Islet of Langerhans (tissue), 1 donor: ENCODE data around the gene LSP1.

Experiments
- FAIRE-seq: peaks from one replicate; lab custom pipeline; 2011; peaks lifted over from hg19 to GRCh38; lab: Jason Lieb, UNC

The LSP1 gene

GRCh38 chr11:1848640-1849430, 4.0 kb upstream of the LSP1 start:
- no peak for FAIRE-seq

DNA sequence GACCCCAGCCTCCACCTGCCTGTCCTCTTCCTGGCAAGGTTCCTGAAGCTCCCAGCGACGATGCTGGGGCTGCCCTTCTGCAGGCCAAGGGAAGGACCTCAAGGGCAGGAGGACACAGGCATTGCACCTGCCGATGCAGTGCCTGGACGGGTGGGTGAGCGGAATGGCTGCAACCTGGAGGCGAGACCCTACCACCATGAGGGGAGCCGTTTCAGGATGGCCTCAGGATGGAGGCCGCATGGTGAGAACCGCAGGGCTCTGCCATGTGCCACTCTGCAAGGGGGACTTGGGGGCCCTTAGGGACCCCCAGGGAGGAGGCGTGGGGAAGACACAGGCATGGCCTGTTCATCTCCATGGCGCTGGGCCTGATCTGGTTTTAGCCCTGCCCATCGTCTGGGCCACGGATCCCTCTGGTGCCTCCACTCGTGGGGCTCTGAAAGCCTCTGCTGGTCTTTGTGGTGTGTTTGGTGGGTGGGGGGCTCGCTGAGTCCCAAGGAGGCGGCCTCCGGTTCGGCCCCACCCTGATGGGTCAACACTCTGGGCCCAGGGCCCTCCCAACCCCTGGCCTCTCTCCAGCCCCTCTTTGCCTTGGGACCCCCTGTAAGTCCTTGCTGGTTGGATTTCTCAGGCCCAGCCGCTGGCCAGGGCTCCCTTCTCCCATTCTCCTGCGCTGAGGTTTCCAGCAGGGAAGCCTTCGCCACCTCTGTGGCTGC, 1.3 kb upstream of the LSP1 start:
- no peak for FAIRE-seq

- no peak for FAIRE-seq
Observed at GRCh38 chr11:1852271-1852876, 510 bp upstream of the LSP1 start.

DNA sequence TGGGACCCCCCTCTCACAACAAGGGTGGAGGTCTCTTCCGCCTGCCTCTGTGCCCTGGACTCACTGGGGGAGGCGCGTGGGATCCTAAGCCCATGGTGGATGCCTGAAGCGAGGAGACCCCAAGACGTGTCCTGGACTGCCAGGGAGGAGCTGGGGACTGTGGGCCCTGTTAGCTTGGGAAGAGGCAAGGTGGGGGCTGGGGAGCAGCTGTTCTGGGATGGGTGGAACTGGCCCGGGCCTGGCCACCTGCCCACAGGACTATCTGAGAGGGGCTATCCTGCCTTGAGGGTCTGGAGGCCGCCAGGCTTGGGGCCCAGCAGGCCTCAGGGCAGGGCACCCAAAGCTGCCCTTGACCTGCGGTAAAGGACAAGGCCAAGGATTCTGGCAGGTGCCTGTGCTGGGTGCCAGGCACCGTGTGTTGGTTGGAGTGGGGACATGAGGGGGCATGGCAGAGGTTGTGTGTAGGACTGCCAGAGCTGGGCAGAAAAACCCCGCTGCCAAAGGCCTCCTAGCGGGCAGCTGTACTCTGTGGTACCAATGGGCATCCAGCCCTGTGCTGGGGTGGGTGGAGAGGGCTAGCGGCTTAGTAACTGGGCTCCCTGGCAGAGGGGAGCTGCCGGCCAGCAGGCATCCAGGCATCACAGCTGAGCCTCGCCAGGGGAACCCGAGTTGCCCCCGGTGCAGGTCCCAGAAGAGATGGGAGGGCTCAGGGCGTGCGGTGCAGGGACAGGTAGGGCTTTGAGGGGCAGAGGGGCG, 670 bp downstream of the LSP1 start:
- no peak for FAIRE-seq

- no peak for FAIRE-seq
Observed at GRCh38 chr11:1854132-1854948, 1.5 kb downstream of the LSP1 start.

DNA sequence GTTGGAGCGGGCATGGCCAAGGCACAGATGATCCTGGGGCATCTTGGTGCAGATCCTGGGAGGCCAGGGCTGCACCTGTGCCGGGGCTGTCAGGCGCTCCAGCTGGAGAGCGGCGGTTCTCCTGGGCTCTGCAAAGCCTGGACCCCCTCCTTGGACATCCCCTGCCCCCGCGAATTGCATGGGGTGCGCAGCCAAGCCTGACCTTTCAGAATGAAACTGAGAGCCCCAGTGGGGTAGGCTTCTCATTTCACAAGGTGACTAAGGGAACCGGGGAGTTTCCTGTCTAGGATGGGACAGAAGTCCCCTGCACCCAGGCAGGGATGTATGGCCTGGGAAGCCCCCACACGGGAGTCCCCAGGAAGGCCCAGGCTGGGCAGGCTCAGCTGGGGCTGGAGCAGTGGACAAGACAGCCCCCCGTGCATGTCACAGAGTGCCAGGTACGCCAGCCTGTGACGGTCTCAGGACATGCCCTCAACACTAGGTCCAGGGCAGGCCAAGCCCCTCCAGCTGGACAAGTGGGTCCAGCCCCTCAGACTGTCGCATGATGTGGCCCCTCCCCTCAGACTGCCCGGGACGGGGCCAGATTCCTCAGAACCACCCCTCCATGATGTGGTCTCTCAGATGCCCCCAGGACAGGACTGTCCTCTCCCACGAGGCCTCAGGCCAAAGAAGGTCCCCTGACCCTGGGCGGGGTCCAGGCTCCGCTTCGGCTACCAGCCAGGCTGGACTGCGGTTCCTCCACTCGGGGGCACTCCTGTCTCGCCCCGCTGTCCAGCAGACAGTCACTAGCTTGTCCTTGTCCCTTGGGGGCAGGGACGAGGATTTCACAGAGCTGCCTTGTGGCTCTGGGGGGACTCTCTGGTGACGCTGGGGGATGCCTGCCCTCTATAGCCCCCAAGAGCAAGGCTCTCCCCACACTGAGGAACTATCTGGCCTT, 2.3 kb downstream of the LSP1 start:
- FAIRE-seq = no peak

GRCh38 chr11:1855886-1856265, 3.0 kb downstream of the LSP1 start:
- no peak for FAIRE-seq

DNA sequence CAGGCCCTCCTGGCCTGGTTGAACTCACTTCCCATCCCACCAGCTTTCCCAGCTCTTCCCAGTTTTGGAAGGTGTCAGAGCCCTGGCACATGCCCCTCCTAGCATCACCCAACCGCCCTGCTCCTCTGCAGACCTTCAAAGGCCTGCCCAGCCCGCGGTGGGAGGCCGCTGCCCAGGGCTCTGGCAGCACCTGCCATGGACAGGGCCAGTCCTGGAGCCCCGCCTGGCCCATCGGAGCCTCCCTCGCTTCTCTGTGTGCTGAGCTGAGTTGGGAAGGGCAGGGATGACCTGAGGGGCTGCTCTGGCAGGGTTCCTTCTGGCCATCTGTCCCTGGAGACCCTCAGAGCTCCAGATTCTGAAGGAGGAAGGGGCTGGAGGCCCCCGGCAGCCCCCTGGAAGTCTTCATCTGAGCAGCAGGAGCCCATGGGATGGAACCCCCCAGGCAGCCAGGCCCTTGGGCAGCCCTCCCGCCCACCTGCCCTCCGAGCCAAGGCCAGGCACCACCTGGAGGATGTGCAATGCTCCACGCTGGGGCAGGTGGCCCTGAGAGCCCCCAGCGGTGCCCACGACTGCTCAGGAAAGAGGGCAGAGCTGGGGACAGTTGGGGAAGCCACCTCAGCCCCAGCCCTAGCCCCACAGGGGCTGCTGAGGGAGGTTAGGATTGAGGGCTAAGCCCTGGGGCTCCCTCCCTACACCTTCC, 3.6 kb downstream of the LSP1 start:
- FAIRE-seq = no peak

- no peak for FAIRE-seq
Observed at GRCh38 chr11:1857064-1857463, 4.2 kb downstream of the LSP1 start.

DNA sequence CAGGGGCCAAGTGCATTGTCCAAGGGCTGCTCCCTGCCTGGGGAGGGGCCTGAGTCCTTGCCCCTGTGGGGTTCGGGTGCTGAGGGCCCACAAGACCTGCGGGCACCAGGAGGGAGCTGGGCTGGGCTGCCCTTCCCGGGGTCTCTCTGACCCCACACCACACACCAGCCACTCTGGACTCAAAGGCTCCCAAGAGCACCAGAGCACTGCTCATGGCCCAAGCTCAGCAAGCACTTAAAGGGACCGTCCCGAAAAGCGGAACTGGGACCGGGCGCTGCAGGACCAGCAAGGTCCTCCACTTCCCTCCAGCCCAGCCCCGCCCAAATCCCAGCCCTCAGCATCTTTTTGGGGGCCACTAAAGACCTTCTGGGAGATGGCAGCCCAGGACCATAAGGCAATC, 5.3 kb downstream of the LSP1 start:
- no peak for FAIRE-seq

GRCh38 chr11:1858576-1858975, 5.7 kb downstream of the LSP1 start:
- FAIRE-seq = no peak

- FAIRE-seq = no peak
Observed at GRCh38 chr11:1859004-1859403, 6.1 kb downstream of the LSP1 start.

DNA sequence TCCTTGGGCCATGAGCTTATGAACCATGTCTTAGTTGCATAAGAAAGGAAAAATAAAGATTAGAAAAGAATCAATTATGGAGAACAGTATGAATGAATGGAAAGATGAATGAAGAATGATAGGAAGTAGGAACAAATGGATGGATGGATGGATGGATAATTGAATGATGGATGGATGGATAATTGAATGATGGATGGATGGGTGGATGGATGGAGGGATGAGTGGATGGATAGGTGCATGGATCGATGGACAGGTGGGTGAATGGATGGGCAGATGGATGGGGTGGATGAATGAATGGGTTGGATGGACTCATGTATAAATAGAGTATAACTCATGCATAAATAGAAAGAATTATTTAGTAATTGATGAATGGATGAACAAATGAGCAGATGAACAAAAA, 7.2 kb downstream of the LSP1 start:
- no peak for FAIRE-seq

DNA sequence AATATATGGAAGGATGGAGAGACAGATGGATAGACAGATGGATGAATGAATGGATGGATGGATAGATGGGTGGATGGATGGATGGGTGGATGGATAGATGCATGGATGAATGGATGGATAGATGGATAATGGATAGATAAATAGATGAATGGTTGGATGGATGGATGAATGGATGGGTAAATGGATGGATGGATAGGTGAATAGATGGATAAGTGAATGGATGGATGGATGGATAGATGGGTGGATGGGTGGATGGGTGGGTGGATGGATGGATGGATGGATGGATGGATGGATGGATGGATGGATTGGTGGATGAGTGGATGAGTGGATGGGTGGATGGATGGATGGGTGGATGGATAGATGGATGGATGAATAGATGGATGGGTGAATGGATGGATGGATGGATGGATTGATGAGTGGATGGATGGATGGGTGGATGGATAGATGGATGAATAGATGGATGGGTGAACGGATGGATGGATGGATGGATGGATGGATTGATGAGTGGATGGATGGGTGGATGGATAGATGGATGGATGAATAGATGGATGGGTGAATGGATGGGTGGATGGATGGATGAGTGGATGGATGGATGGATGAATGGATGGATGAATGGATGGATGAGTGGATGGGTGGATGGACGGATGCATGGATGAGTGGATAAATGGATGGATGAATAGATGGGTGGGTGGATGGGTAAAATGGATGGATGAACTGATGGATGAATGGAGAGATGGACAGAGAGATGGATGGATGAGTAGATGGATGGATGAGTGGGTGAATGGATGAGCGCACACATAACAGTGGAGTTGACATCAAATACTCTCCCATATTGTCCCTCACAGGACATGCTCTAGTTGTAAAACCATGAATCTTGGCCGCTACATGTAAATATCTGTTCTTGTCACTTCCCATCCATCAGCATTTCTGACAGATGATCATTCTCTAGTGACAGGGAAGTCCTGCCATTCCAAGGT, 8.8 kb downstream of the LSP1 start:
- FAIRE-seq = no peak

DNA sequence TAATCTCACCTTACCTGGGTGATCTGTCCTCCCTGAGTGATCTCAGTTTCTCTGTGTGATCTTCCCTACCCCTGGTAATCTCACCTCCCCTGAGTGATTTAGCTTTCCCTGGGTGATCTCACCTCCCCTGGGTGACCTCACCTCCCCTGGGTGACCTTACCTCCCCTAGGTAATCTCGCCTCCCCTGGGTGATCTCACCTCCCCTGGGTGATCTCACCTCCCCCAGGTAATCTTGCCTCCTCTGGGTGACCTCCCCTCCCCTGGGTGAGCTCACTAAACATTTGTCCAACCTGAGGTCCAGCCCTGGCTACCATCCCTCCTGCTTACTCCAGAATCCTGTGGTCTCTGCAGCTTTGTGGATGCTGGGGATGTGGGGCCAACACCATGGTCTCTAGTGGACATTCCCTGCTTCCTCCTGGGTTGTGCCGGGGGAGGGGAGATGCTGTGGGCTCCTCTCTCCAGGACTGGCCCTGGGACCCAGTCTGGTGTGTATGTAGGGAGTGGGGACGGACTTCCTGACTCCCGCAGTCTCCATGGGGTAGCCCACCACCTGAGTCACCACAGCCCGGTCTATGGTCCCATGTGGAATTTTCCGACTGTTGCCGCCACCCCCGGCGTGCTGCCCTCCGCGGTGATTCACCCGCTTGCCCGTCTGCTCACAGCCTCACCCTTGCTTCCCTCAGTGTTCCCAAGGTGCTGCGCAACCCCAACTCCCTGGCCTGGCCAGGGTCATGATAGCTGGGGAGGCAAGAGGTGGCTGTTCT, 9.9 kb downstream of the LSP1 start:
- no peak for FAIRE-seq

DNA sequence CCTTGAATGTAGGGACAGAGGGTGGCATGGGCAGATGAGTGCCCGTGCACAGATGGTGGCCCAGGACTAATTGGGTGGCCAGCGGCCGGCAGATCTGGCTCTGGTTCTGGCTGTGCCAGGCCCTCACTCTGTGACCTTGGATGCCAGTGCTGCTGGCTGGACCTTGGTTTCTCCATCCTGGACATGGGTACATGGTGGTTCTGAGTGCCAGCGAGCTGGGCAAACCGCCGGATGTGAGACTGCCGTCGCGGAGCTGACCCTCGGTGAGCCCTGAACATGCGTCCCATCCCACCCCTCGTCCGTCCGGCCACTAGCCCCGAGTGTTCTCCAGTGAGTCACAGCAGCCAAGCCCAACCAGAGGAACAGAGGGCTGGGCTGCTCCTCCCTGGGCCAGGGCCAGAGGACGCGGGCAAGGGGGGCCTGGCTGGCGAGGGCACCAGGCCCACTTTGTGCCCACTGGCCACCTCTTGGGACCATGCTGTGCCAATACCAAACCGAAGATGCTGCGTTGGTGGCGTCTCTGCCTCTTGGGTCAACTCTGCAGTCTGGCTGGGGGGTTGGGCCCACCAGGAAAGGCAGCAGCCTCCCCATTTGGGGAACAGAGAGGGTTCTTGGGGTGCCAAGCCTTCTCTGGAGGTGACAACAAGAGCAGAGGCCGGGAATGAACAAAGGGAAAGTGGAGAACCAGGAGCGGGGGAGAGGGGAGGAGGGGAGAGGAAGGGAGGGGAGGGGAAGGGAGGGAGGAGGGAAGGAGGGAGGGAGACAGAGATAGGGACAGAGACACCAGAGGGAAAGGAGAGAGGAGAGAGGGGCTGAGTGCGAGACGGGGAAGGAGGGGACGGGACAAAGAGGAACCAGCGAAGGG, 10.7 kb downstream of the LSP1 start:
- FAIRE-seq = no peak

- no peak for FAIRE-seq
Observed at GRCh38 chr11:1864231-1864630, 11.3 kb downstream of the LSP1 start.
